Putamen (tissue), 1 donor: Measurements from ENCODE around the gene SRGAP2C.
"Not testable (repeated sequence)": the region's sequence is repeated elsewhere in the genome, so short reads cannot be mapped to it uniquely, and the experiment has no call there.

Experiments
- DNase-seq: peaks from one replicate; pipeline ENCODE4 v3.0.0-alpha.2; 2016; ENCODE audit warnings: low spot score

SRGAP2C gene

DNA sequence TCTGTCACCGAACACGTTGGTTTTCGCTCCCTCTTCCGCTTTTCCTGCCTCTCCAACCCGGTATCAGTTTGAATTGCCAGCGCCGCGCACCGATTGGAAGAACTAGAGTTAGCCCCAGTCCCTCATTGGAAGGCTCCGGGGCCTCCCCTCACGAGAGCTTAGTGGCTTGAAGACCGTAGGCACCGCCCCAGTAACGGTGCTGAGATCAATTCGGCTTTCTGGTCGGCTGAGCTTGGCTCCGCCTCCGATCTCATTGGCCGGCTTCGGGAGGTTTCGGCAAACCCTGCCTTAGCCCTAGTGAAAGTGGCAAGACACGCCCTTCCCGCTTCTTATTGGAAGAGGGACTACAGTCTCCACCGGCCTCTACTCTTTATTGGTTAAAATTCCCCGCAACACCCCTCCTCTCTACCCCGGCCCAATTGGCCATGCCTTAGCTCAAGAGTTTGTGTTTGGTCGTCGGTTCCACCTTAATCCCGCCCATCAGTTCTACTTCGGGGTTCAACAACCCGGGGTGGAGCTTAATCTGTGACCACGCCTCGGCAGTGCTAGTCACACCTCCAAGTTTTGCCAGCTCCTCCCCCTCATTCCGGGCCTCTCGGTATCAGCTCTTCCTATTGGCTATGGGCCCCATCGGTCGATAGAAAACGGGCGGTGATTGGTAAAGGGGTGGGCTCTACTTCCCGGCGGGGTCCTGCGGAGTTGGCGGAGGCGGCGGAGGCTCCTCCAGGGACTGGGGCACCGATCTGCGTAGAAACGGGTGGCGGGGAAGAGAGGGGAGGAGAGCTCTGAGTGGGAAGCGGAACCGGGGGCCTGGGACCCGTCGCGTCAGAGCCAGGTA, at the start of gene SRGAP2C, which contains the start of gene FAM72B:
TSS of gene SRGAP2C (plus strand) at position 686 of the 838 bp plus-strand sequence. CDS start 2,472 bp downstream, outside the sequence.
TSS of gene FAM72B (minus strand) at position 51 of the 838 bp plus-strand sequence. CDS start 851 bp downstream, outside the sequence.
- peak; percentile 99 for DNase-seq

DNA sequence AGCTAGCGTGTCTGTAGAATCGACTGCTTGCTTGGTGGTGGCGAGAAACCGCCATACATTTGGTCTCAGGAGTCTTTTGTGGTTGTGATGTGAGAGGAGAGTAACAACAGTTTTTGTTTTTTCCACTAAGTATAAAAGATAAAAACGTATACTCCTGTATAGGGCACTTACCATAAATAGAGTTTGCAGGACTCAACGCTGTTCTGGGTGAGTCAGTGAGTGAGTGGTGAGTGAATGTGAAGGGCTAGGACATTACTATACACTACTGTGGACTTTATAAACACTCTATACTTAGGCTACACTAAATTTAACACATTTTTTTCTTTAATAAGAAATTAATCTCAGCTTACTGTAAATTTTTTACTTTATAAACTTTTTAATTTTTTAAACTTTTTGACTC, 44.4 kb upstream of the SRGAP2C start:
- DNase-seq = not testable (repeated sequence)

DNA sequence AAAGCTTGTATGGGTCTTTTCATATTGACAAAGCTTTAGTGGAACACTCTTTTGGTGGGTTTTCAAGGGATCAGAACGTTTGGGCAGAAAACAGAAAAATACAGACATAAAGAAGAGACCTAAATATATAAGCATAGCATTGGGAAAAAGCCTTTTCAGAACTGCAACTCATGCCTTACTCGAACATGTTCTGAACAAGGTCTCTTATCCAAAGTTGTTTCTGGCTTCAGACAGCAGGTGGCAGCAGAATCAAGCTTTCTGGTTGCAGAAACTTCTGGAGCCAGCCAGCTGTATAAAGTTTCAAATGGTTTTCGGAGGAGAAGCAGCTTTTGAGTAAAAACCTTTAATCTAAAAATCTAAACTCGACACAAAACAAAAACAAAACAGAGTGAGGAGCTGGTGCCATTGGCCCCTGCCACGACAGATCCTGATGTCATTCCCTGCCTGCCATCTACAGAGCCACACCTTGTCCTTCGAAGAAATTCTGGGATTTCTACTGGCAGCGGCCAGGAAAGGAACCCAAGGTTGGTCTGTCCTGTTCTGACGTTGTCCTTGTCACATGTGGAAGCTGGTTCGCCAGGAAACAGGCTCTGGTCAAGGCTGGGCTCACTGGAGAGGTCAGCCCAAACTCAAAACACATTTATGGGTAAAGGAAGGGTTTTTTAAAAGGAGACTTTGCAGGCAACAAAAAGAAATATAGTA, 36.1 kb upstream of the SRGAP2C start:
- DNase-seq = not testable (repeated sequence)

DNA sequence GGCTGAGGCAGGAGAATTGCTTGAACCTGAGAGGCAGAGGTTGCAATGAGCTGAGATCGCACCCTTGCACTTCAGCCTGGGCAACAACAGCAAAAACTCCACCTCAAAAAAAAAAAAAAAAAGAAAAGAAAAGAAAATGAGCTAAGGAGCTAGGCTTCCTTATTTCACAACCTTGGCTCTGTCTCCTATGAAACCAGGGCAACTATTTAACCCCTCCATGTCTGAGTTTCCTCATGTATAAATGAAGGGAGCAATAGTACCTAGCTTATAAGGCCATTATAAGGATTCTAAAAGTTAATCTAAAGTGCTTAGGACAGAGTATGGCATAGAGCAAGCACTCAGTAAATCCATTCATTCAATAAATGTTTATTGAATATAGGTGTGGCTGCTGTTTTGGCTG, 33.5 kb upstream of the SRGAP2C start:
- not testable (repeated sequence) for DNase-seq

GRCh38 chr1:121152788-121153187, 32.0 kb upstream of the SRGAP2C start:
- DNase-seq = not testable (repeated sequence)

GRCh38 chr1:121154811-121155210, 30.0 kb upstream of the SRGAP2C start:
- not testable (repeated sequence) for DNase-seq

DNA sequence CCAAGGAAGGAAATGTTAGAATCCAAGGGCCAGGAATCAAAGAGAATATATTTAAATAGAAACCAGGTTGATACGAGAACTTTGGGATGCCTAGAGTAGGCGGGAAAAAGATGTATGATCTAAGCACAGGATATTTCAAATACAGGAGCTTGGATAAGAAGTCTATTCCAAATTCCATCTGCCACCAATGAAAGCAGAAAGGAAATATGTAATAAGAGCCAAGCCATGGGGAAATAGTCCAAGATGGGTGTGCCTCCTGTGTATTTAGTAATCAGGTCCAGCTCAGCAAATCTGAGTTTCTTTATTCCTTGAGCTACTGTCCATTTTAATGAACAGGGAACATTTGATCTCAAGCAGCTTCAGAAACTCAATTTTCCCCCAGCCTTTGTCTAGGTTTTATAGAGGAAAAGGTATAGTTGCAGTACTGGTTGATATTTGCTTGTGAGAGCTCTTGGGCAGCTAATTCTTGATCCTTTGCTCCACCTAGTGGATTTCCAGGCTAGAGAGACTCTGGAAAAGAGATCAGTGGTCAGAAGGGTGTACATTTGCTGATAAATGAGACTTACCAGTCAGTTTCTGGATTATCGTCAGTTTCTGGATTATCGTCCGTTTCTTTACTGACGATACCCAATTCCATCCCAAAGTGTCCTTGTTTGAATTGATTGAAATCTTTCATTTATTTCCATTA, 29.0 kb upstream of the SRGAP2C start:
- DNase-seq = not testable (repeated sequence)

DNA sequence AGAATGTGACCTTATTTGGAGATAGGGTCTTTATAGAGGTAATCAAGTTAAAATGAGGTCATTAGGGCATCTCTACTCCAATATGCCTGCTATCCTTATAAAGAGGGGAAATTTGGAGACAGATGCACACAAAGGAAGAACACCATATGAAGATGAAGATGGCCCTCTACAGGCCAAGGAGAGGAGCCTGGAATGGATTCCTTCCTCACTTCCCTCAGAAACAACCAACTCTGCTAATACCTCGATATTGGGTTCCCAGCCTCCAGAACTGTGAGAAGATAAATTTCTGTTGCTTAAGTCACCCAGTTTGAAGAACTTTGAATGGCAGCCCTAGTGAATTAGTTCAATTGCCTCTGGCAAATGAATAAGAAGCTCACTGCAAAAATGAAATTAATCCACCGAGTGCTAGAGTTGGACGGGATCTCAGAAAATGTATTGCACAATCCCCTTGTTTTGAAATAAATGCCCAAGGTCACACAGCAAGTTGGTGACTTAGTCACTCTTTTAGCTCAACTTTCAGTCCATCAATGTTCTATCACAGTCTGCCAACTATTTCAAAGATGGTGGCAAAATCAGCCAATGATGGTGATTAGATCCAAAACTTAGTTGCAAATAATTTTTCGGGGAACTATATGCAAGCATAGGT, 27.7 kb upstream of the SRGAP2C start:
- not testable (repeated sequence) for DNase-seq

DNA sequence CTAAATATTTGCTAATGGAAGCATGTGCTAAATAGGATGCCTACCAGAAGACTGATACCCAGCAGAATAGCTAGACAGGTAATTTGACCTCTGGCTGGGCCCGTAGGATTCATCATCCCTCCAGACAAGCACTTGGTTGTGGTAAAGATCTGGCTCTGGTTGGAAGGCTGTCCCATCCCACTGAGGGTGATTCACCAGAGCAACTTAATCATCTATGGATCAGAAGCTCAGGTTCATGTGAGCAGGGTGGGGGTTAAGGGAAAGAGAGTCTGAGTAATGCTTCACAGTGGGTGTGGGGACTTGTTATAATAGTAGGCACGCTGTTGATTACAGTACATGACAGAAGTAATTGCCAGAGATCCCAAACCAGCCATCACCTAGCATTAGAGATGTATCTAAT, 27.2 kb upstream of the SRGAP2C start:
- DNase-seq = not testable (repeated sequence)

DNA sequence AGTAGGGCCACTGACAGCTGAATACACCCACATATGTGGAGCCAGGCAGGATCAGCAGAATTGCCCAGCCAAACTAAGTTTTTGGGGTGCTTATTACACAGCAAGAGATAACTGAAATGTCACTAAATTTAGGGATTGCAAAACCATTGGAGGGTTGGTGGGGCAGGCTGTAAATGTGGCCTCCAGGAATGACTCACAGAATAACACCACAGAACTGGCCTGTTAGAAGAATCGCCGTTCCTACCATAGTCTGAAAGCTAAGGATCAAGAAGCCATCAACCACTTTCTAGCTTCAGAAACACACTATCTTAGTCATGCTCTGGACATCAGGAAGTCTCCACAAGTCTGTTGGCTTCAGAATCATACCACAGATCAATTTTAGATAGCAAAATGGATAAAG, 24.7 kb upstream of the SRGAP2C start:
- not testable (repeated sequence) for DNase-seq

- DNase-seq = not testable (repeated sequence)
Measured at GRCh38 chr1:121161199-121161901, 23.4 kb upstream of the SRGAP2C start.

DNA sequence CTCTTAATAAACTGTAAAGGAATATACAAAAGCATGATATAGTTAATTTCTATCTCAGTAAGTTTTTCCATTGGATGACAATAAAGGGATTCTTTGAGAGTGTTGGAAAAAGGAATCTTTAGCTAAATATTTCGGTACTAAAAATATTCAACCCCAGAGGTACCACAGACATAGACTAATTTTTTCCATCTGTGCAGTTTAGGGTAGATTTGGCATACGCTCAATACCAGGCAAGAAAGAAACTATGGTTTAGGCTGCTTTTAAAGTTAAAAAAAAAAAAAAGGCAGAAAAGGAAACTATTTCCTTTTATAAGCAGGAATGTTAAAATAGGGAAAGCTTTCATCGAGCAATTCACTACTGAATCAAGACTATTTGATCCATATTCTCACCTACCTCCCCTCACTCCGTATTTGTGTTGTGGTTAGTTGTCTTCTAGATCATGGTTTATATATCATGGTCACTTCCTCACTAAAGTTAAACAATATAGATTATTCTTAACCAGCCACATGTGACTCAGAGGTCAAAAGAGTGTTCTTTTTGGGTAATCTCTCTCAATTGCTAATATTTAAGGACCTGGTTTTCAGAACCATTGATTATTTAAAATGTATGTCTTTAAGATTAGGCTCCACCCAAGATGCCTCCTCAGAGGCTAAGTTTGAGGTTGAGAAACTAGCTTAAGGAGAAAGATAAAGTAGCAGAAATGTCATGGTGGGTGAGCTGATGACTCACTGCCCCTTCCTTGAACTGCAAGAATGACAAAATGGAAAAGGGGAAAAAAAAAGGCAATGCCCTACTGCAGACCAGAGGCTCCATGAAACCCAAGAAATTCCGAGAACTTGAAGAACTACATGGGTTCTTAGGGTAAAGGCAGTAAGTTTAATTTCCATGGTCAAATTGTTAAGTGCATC, 20.7 kb upstream of the SRGAP2C start:
- DNase-seq = not testable (repeated sequence)

- not testable (repeated sequence) for DNase-seq
Measured at GRCh38 chr1:121165296-121165695, 19.5 kb upstream of the SRGAP2C start.

DNA sequence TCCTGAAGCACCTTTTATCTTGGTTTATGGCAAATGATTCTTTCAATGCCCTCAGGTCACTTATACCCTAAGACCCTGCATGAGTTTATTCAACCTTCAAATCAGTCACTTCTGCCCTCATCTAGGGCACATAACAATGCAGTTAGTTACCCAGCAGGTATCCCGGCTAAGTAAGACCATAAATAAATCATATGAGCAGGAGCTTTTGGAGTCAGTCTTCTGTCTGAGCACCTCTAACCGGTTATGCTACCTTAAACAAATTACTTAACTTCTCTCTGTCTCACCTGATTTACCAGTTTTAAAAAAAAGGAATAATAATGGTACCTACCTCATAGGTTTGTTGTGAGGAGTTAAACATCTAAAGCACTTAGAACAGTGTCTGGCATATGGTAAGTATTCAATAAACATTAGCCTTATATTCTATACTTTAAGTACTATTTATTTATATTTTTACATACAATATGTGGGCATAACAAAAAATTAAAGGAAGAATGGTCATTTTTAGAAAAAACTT, 17.5 kb upstream of the SRGAP2C start:
- not testable (repeated sequence) for DNase-seq

DNA sequence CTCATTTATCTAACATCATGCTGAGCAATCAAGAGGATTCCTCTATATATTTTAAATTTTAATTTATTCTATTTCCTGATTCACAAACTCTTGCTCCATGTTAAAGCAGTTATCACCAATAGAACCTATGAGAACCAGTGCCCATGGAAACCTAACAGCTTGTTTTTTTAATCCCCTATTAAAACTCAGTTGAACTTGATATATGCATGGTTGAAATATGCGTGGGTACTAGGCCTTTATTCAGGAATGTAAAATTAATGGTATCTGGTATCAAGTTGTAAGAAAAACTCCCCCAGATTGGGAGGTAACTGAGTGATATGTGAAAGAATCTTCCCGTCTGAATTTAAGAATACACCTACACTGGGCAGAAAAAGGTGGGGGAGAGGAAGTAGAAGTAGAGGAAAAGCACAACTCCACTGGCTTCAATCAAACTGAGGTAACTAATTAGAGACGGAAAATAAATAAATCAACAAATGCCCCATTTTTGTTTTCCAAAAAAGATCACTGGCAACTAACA, 16.6 kb upstream of the SRGAP2C start:
- not testable (repeated sequence) for DNase-seq

- not testable (repeated sequence) for DNase-seq
Measured at GRCh38 chr1:121176649-121177048, 8.1 kb upstream of the SRGAP2C start.

DNA sequence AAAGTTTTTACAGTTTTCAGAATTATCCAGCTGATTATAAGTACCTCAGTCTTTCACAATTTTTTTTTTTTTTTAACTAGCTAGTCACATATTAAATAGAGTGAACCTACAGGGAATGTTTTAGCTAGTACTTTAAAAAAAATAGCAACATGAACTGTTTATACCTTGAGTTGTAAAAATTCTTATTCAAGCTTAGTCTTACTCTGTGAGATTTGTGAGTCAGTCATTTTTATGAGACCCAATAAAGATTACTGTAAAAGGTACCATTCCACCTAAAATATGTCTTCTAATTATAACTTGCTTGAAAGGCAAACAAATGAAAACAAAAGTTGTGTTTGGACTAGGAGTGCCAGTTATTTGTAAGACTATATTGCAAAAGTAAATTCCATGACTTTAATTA, 6.6 kb upstream of the SRGAP2C start:
- not testable (repeated sequence) for DNase-seq

GRCh38 chr1:121183867-121184266, 908 bp upstream of the SRGAP2C start:
- DNase-seq = not testable (repeated sequence)

DNA sequence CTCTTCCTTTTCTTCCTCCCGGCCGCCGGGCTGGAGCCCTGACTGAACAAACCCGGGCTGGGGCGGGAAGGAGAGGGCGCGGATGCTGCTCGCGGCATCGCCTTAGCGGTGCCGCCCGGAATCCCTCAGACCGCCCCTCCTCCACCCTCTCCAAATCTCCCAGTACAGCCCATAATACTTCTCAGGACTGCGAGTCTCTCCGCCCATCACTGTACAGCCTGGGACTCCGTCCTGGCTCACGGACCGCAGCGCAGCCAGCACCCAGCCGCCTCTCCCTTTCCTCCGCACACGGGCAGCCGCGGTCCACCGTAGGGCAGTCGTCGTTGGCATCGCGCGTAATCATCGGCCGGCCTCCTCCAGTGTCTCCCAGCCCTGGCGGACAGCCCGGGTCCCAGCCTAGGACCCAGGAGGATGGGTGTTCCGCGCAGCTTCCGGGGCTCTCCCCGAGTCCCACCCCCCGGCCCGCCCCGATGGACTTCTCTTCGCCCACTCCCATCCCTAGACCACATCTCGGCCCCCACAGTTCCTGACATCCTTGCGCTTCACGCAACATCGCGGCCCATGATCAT, 449 bp downstream of the SRGAP2C start:
- not testable (repeated sequence) for DNase-seq
